Measurements from ENCODE around the gene NYAP2.

NYAP2 gene

DNA sequence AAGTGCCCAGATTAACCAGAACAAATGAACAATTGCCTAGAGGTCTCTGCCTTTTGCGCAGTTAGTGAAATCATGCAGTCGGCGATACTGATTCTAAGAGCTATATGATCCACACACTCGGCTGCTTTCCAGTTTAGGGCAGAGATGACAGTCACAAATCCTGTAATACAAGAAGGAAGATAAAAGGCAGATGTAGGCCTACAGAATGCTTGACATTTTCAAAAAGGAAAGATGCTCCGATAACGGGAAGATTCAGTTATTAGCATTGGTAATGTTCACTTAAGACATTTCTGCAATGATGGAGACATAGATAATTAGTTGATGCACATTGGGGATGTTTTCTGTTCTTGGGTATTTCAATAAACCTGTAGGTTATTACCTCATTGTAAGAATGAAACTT is 19.5 kb downstream of the NYAP2 start:
- H3K27me3 ChIP-seq (ENCODE audit: insufficient read depth, low read length), result no peaks in the 10 kb centered on the region
- no peaks in the 10 kb centered on the region for H3F3A ChIP-seq (ENCODE audit: insufficient read depth, low read length)
- no peaks in the 10 kb centered on the region for H3K9me2 ChIP-seq (ENCODE audit: low read depth, low read length)
- no peaks in the 10 kb centered on the region for H3K79me2 ChIP-seq (ENCODE audit: insufficient read depth, low read length)
- H3K4me3 ChIP-seq (ENCODE audit: low read depth, low read length, poor library complexity, severe bottlenecking), result no peak overlapping the region
- H3K9me3 ChIP-seq (ENCODE audit: low read length), result no peaks in the 10 kb centered on the region
- no peaks in the 10 kb centered on the region for H3K4me1 ChIP-seq (ENCODE audit: insufficient read depth, low read length, severe bottlenecking)
- H3K27ac ChIP-seq (ENCODE audit: low read depth, low read length, poor library complexity, severe bottlenecking), result no peak overlapping the region
- no peak overlapping the region for H3K9ac ChIP-seq (ENCODE audit: low read length)
- H3K4me2 ChIP-seq (ENCODE audit: low read length), result no peak overlapping the region
- no peaks in the 10 kb centered on the region for H3K36me3 ChIP-seq (ENCODE audit: insufficient read depth, low read length)
- no peak for TF ChIP-seq EZH2 (IDR thresholded peaks at IDR 0.05; ENCODE audit: borderline replicate concordance, low read length)
- TF ChIP-seq, protein P1, sequence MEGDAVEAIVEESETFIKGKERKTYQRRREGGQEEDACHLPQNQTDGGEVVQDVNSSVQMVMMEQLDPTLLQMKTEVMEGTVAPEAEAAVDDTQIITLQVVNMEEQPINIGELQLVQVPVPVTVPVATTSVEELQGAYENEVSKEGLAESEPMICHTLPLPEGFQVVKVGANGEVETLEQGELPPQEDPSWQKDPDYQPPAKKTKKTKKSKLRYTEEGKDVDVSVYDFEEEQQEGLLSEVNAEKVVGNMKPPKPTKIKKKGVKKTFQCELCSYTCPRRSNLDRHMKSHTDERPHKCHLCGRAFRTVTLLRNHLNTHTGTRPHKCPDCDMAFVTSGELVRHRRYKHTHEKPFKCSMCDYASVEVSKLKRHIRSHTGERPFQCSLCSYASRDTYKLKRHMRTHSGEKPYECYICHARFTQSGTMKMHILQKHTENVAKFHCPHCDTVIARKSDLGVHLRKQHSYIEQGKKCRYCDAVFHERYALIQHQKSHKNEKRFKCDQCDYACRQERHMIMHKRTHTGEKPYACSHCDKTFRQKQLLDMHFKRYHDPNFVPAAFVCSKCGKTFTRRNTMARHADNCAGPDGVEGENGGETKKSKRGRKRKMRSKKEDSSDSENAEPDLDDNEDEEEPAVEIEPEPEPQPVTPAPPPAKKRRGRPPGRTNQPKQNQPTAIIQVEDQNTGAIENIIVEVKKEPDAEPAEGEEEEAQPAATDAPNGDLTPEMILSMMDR (IDR thresholded peaks at IDR 0.05; ENCODE audit: low read length), result no peak
- H4K20me1 ChIP-seq (ENCODE audit: insufficient read depth, low read length), result no peaks in the 10 kb centered on the region
- no peak overlapping the region for H2AFZ ChIP-seq (ENCODE audit: low read length)

DNA sequence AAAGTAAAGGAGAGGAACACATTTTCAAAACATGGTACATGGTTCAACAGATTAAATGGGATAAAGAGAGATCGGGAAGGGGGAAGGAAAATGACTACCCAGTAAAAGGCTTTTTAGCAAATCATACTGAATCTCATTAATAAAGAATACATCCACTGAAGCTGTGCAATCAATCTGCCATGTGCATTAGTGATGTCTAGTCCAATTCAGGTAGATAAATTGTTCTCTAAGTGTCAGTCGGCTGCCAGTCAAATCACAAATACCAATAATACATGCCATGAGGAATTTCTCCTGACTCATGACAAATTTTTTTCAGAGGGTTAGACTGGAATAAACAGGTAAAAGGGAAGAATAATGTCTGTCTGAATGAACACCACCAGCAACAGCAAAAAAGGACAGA is 22.6 kb downstream of the NYAP2 start:
- no peak for TF ChIP-seq EZH2 (IDR thresholded peaks at IDR 0.05; ENCODE audit: borderline replicate concordance, low read length)
- TF ChIP-seq, protein P1 (IDR thresholded peaks at IDR 0.05; ENCODE audit: low read length), result no peak
- Histone ChIP-seq H3K9ac (ENCODE audit: low read length) (no peak overlapping the region), H2AFZ (ENCODE audit: low read length) (no peak overlapping the region), H3K9me3 (ENCODE audit: low read length) (no peaks in the 10 kb centered on the region), H3K36me3 (ENCODE audit: insufficient read depth, low read length) (no peaks in the 10 kb centered on the region), H3K4me2 (ENCODE audit: low read length) (no peak overlapping the region), H4K20me1 (ENCODE audit: insufficient read depth, low read length) (no peaks in the 10 kb centered on the region), H3K4me1 (ENCODE audit: insufficient read depth, low read length, severe bottlenecking) (no peaks in the 10 kb centered on the region), H3F3A (ENCODE audit: insufficient read depth, low read length) (no peaks in the 10 kb centered on the region), H3K27me3 (ENCODE audit: insufficient read depth, low read length) (no peaks in the 10 kb centered on the region), H3K9me2 (ENCODE audit: low read depth, low read length) (no peaks in the 10 kb centered on the region), H3K4me3 (ENCODE audit: low read depth, low read length, poor library complexity, severe bottlenecking) (no peak overlapping the region), H3K79me2 (ENCODE audit: insufficient read depth, low read length) (no peaks in the 10 kb centered on the region), H3K27ac (ENCODE audit: low read depth, low read length, poor library complexity, severe bottlenecking) (no peak overlapping the region)

DNA sequence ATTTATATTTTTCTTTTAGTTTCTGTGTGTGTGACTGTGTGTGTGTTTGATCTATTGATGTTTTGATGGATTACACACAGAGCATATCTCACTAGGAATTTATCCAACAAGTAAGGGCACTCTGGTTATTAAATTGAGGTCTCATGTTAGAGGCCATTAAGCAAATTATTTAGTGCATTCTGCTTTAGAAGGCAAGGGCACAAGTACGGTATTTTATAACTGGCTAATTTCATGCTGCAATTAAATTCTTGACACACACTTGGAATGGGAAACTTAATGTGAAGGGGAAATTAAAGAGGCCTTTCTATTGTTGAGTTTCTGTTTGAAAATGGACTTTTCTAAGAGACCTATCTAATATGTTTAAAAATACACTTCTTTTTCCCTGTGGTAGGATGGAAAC is 25.8 kb downstream of the NYAP2 start:
- no peaks in the 10 kb centered on the region for H3K79me2 ChIP-seq (ENCODE audit: insufficient read depth, low read length)
- H3K36me3 ChIP-seq (ENCODE audit: insufficient read depth, low read length), result no peaks in the 10 kb centered on the region
- H3K4me2 ChIP-seq (ENCODE audit: low read length), result no peak overlapping the region
- H3F3A ChIP-seq (ENCODE audit: insufficient read depth, low read length), result no peaks in the 10 kb centered on the region
- no peaks in the 10 kb centered on the region for H3K4me1 ChIP-seq (ENCODE audit: insufficient read depth, low read length, severe bottlenecking)
- no peak overlapping the region for H3K9ac ChIP-seq (ENCODE audit: low read length)
- H3K9me2 ChIP-seq (ENCODE audit: low read depth, low read length), result no peaks in the 10 kb centered on the region
- no peak overlapping the region for H3K4me3 ChIP-seq (ENCODE audit: low read depth, low read length, poor library complexity, severe bottlenecking)
- no peak overlapping the region for H3K27ac ChIP-seq (ENCODE audit: low read depth, low read length, poor library complexity, severe bottlenecking)
- H3K27me3 ChIP-seq (ENCODE audit: insufficient read depth, low read length), result no peaks in the 10 kb centered on the region
- no peaks in the 10 kb centered on the region for H3K9me3 ChIP-seq (ENCODE audit: low read length)
- no peak for TF ChIP-seq EZH2 (IDR thresholded peaks at IDR 0.05; ENCODE audit: borderline replicate concordance, low read length)
- TF ChIP-seq, protein P1 (IDR thresholded peaks at IDR 0.05; ENCODE audit: low read length), result no peak
- H4K20me1 ChIP-seq (ENCODE audit: insufficient read depth, low read length), result no peaks in the 10 kb centered on the region
- no peak overlapping the region for H2AFZ ChIP-seq (ENCODE audit: low read length)
